Right cardiac atrium (tissue), 5 donors: Measurements from ENCODE around the gene VPS9D1. TPM values are rescaled to one million over a fixed set of nuclear protein-coding genes. Genes with fewer than 3 reads are reported as not detected.

Experiments used
- ATAC-seq, 2 donors: fragments of 200-7000 bp; cut with Tn5 transposase; one replicate each; pipeline versions ENCODE4 v1.8.0 to v1.9.1; 2020; ENCODE audit warnings: moderate library complexity in 2 of 2, mild to moderate bottlenecking in 1 of 2
- DNase-seq, 3 donors: peaks; one replicate each; pipeline ENCODE4 v3.0.0-alpha.2; 2020
- H3K27ac ChIP-seq: one replicate; pipeline ENCODE4 v1.5.1; 2013; ENCODE audit warnings: mild to moderate bottlenecking, low read length, control low read depth, moderate library complexity
- H3K27me3 ChIP-seq: one replicate; pipeline ENCODE4 v1.6.1; 2013; ENCODE audit not compliant: control insufficient read depth, insufficient read depth
- H3K4me1 ChIP-seq: one replicate; pipeline ENCODE4 v1.6.1; 2013; ENCODE audit warnings: low read length; ENCODE audit not compliant: control insufficient read depth, insufficient read depth
- H3K4me3 ChIP-seq: one replicate; pipeline ENCODE4 v1.5.1; 2013; ENCODE audit warnings: low read length, control low read depth
- H3K9me3 ChIP-seq: one replicate; pipeline ENCODE4 v1.6.1; 2013; ENCODE audit warnings: low read length; ENCODE audit not compliant: control insufficient read depth
- WGBS: extraction: QIAGEN DNeasy Blood & Tissue Kit; methylation state at CpG from one replicate; pipeline ENCODE4 v1.1.7; 2013; 5-methylcytosine and 5-hydroxymethylcytosine counted together
- intact Hi-C, 4 donors: fragments of 100-400 bp; cut with DNase I; formaldehyde crosslinking; loops; one replicate each; pipeline versions ENCODE4 v1.11.0 to v1.14.0; 2022 to 2023
- polyA plus RNA-seq: library from polyadenylated mRNA; stranded (reverse); fragments of 200-250 nt; gene quantifications from one replicate; pipeline ENCODE4 v1.2.3, GENCODE V29; 2013
- total RNA-seq, 4 donors: library from RNA; stranded (reverse); fragmentation: NEBNext Ultra II Directional; extraction: Animal tissue kit (Norgen Biotek cat#: 25700); gene quantifications; one replicate each; pipeline ENCODE4 v1.2.1, GENCODE V29; 2021
- donor health status: healthy with polysubstance abuse.
- donor health status: DM: no; HTN: yes; CAD: no.
- donor health status: DM: no; HTN: no; CAD: no.
- donor health status: DM: no; HTN: yes; CAD: no; lungs with severe emphysema.
- donor health status: DM: yes; HTN: yes; CAD: no.

Gene VPS9D1
- total and polyA plus RNA-seq, 5 donors, result 10.6 to 18.4 (median 15.5) TPM

- H3K4me3 ChIP-seq, result no peak overlapping the region
- peaks cover 8% of the 10 kb centered on the region for H3K4me1 ChIP-seq
- H3K27me3 ChIP-seq, result no peaks in the 10 kb centered on the region
- no peak for DNase-seq
- intact Hi-C loops, result no loop called here
- 86% methylated on average over 24 of the region's 24 CpGs for WGBS
- H3K9me3 ChIP-seq, result no peaks in the 10 kb centered on the region
- ATAC-seq, result no peak
- H3K27ac ChIP-seq, result no peak overlapping the region
Measured at GRCh38 chr16:89717688-89718505, 2.8 kb downstream of the VPS9D1 start.

- Histone ChIP-seq H3K27me3 (no peaks in the 10 kb centered on the region), H3K4me1 (peaks cover 3% of the 10 kb centered on the region), H3K4me3 (no peak overlapping the region), H3K27ac (no peak overlapping the region), H3K9me3 (no peaks in the 10 kb centered on the region)
- intact Hi-C loops, result no loop called here
- WGBS, result 87% methylated on average over 29 of the region's 29 CpGs
- ATAC-seq (no peak), DNase-seq (peak in 1 of 3 donors; percentile 56)
Measured at GRCh38 chr16:89716916-89717687, 3.6 kb downstream of the VPS9D1 start.

GRCh38 chr16:89716493-89716892, 4.2 kb downstream of the VPS9D1 start:
- 90% methylated on average over 15 of the region's 15 CpGs for WGBS
- DNase-seq (no peak), ATAC-seq (no peak)
- Histone ChIP-seq H3K27ac (no peak overlapping the region), H3K9me3 (no peaks in the 10 kb centered on the region), H3K4me3 (no peak overlapping the region), H3K27me3 (no peaks in the 10 kb centered on the region), H3K4me1 (peaks cover 3% of the 10 kb centered on the region)
- intact Hi-C loops, result no loop called here

- no peak overlapping the region for H3K27ac ChIP-seq
- WGBS, result 15% methylated on average over 22 of the region's 22 CpGs
Measured at GRCh38 chr16:89712274-89712781, 8.4 kb downstream of the VPS9D1 start.

GRCh38 chr16:89711601-89712273, 9.0 kb downstream of the VPS9D1 start:
- 6% methylated on average over 46 of the region's 48 CpGs for WGBS
- H3K27ac ChIP-seq, result no peak overlapping the region
- H3K4me3 ChIP-seq, result no peak overlapping the region

More at GRCh38 chr16:89712274-89712781, 8.4 kb downstream of the VPS9D1 start:
- Histone ChIP-seq H3K4me1 (no peaks in the 10 kb centered on the region), H3K4me3 (no peak overlapping the region), H3K9me3 (no peaks in the 10 kb centered on the region), H3K27me3 (no peaks in the 10 kb centered on the region)
- peak in 1 of 3 donors; percentile 60 for DNase-seq
- no peak for ATAC-seq
- intact Hi-C loops, result no loop called here

GRCh38 chr16:89710709-89711564, 9.8 kb downstream of the VPS9D1 start:
- H3K27ac ChIP-seq, result no peak overlapping the region
- WGBS, result 76% methylated on average over 63 of the region's 63 CpGs
- no peaks in the 10 kb centered on the region for H3K4me1 ChIP-seq
- H3K9me3 ChIP-seq, result no peaks in the 10 kb centered on the region
- no peak overlapping the region for H3K4me3 ChIP-seq
- ATAC-seq, result peak; percentile 2 to 10
- intact Hi-C loops, result no loop called here
- DNase-seq, result peak in 1 of 3 donors; percentile 55
- H3K27me3 ChIP-seq, result no peaks in the 10 kb centered on the region

More at GRCh38 chr16:89711601-89712273, 9.0 kb downstream of the VPS9D1 start:
- intact Hi-C loops, result no loop called here
- Histone ChIP-seq H3K27me3 (no peaks in the 10 kb centered on the region), H3K9me3 (no peaks in the 10 kb centered on the region), H3K4me1 (no peaks in the 10 kb centered on the region)
- ATAC-seq (peak; percentile 51 to 75), DNase-seq (peak; percentile 48 to 86 (median 76))

GRCh38 chr16:89709716-89710432, 10.8 kb downstream of the VPS9D1 start:
- intact Hi-C loops, result loop anchor here in 2 of 4 donors (5.0 to 10.0 kb wide), 3 partner anchors 82 to 155 kb away; no protein-coding TSS in a partner anchor
- Histone ChIP-seq H3K27ac (no peak overlapping the region), H3K4me1 (no peaks in the 10 kb centered on the region), H3K9me3 (no peaks in the 10 kb centered on the region), H3K4me3 (no peak overlapping the region), H3K27me3 (no peaks in the 10 kb centered on the region)
- WGBS, result 83% methylated on average over 19 of the region's 19 CpGs
- ATAC-seq (no peak), DNase-seq (peak in 1 of 3 donors; percentile 31)

GRCh38 chr16:89709166-89709565, 11.5 kb downstream of the VPS9D1 start:
- ATAC-seq (no peak), DNase-seq (peak in 1 of 3 donors; percentile 26)
- Histone ChIP-seq H3K27ac (no peak overlapping the region), H3K9me3 (no peaks in the 10 kb centered on the region), H3K4me1 (no peaks in the 10 kb centered on the region), H3K4me3 (no peak overlapping the region), H3K27me3 (no peaks in the 10 kb centered on the region)
- WGBS, result 86% methylated on average over 10 of the region's 10 CpGs
- intact Hi-C loops, result loop anchor here in 2 of 4 donors (5.0 to 10.0 kb wide), 3 partner anchors 83 to 156 kb away; no protein-coding TSS in a partner anchor

GRCh38 chr16:89708481-89708931, 12.2 kb downstream of the VPS9D1 start:
- Histone ChIP-seq H3K4me1 (no peaks in the 10 kb centered on the region), H3K27ac (no peak overlapping the region), H3K27me3 (no peaks in the 10 kb centered on the region), H3K4me3 (no peak overlapping the region), H3K9me3 (no peaks in the 10 kb centered on the region)
- 82% methylated on average over 19 of the region's 19 CpGs for WGBS
- ATAC-seq (no peak), DNase-seq (peak in 1 of 3 donors; percentile 48)
- intact Hi-C loops, result loop anchor here in 2 of 4 donors (5.0 to 10.0 kb wide), 3 partner anchors 84 to 156 kb away; no protein-coding TSS in a partner anchor
